OCI-LY7 (cell line): ENCODE measurements around the gene OR51E2.

Experiments
- CTCF ChIP-seq: fragments of 200-600 bp; sonication (generic); conservative IDR thresholded peaks from 2 replicates; pipeline ENCODE4 v1.5.1; 2014; ENCODE audit warnings: mild to moderate bottlenecking, antibody characterized with exemption, low read length, moderate library complexity, mixed read lengths
- EZH2phosphoT487 ChIP-seq: fragments of 200-600 bp; sonication (generic); IDR thresholded peaks from 2 replicates; pipeline ENCODE4 v1.6.1; 2018; ENCODE audit warnings: low read depth, borderline replicate concordance, mild to moderate bottlenecking, mixed run types, antibody characterized with exemption, low read length, moderate library complexity, mixed read lengths

DNA sequence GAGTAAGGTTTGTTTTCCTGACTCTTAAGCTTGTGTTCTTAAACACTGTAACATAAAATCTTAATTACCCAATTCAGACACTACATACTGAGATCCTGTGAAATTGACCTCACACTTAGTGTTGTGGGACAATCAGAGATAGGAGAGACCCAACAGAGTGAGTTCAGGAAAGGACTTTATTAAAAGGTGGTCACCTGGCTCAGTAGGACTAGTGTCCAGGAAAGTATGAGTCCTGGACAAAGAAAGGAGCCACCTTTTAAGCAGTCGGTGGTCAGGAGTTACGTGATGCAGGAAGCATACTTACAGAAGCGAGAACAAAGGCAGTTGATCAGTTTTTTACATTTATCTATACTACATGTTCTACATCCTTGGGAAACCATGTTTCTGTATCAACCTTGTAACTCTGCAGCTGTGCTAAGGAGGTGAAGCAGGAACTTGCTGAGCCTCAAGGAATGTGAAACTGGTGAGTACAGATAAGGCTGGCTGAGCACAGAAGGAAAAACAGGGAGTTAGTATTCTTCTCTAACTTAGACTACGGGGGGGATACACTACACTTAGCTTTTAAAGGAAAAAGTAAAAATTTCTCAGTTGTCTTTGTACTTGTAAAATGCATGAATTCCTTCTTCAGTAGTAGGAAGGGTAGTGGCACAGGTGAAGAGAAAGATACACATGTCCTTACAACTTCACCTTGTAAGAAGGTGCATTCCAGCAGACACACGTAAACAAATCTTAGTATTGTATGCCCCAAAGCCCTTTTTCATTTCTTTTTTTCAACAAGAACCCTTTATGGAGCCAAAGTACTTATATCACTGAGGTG lies 38.8 kb downstream of the OR51E2 start:
- TF ChIP-seq EZH2phosphoT487 (no peak), CTCF (no peak)
